HEK293T (cell line): ENCODE results near the gene TTC6.
A peak's percentile ranks its signal among the peaks of the same experiment; 100 is the strongest.

ENCODE experiments used
- CTCF ChIA-PET: fragments of 350-600 bp; formaldehyde crosslinking; extraction: SDS; loops from one replicate; lab custom pipeline; 2021; ENCODE audit warnings: antibody characterized with exemption, inconsistent platforms; lab: Yijun Ruan, JAX
- POLR2A ChIA-PET: fragments of 350-600 bp; formaldehyde crosslinking; extraction: SDS; loops from one replicate; lab custom pipeline; 2020; ENCODE audit warnings: antibody characterized with exemption, inconsistent platforms; lab: Yijun Ruan, JAX
- DNase-seq: peaks from one replicate; pipeline ENCODE4 v3.0.0; 2012; ENCODE audit warnings: mixed read lengths; ENCODE audit errors: extremely low spot score
- ARNT ChIP-seq: fragments of 450-650 bp; IDR thresholded peaks from 2 replicates; pipeline ENCODE4 v1.6.1; 2017; ENCODE audit warnings: mild to moderate bottlenecking
- BHLHE40 ChIP-seq: fragments of 450-650 bp; IDR thresholded peaks from 2 replicates; pipeline ENCODE4 v1.6.1; 2016; ENCODE audit warnings: mild to moderate bottlenecking, moderate library complexity, borderline replicate concordance
- CTBP1 ChIP-seq: fragments of 450-650 bp; IDR thresholded peaks from 2 replicates; pipeline ENCODE4 v1.6.1; 2016; ENCODE audit warnings: borderline replicate concordance
- ELF4 ChIP-seq: fragments of 450-650 bp; IDR thresholded peaks from 2 replicates; pipeline ENCODE4 v1.6.1; 2017; ENCODE audit warnings: antibody characterized with exemption
- FOXA1 ChIP-seq: fragments of 450-650 bp; IDR thresholded peaks from 2 replicates; pipeline ENCODE4 v1.6.1; 2016; ENCODE audit warnings: mild to moderate bottlenecking
- FOXK2 ChIP-seq: fragments of 450-650 bp; IDR thresholded peaks from 2 replicates; pipeline ENCODE4 v1.6.1; 2016; ENCODE audit warnings: mild to moderate bottlenecking
- FOXM1 ChIP-seq: fragments of 450-650 bp; IDR thresholded peaks from 2 replicates; pipeline ENCODE4 v1.6.1; 2017; ENCODE audit warnings: mild to moderate bottlenecking, borderline replicate concordance
- HDGF ChIP-seq: fragments of 450-650 bp; IDR thresholded peaks from 2 replicates; pipeline ENCODE4 v1.6.1; 2017; ENCODE audit warnings: antibody characterized with exemption, borderline replicate concordance
- L3MBTL2 ChIP-seq: fragments of 450-650 bp; conservative IDR thresholded peaks from 2 replicates; pipeline ENCODE4 v1.6.1; 2016; ENCODE audit warnings: mild to moderate bottlenecking
- LEF1 ChIP-seq: fragments of 450-650 bp; IDR thresholded peaks from 2 replicates; pipeline ENCODE4 v1.6.1; 2017; ENCODE audit warnings: mild to moderate bottlenecking, borderline replicate concordance
- NFRKB ChIP-seq: fragments of 450-650 bp; IDR thresholded peaks from 2 replicates; pipeline ENCODE4 v1.6.1; 2016; ENCODE audit warnings: mild to moderate bottlenecking, moderate library complexity
- PKNOX1 ChIP-seq: fragments of 450-650 bp; IDR thresholded peaks from 2 replicates; pipeline ENCODE4 v1.6.1; 2016
- SP1 ChIP-seq: fragments of 450-650 bp; IDR thresholded peaks from 2 replicates; pipeline ENCODE4 v1.6.1; 2017
- SUZ12 ChIP-seq: fragments of 450-650 bp; IDR thresholded peaks from 2 replicates; pipeline ENCODE4 v1.6.1; 2016; ENCODE audit warnings: mild to moderate bottlenecking
- TARDBP ChIP-seq: fragments of 450-650 bp; IDR thresholded peaks from 2 replicates; pipeline ENCODE4 v1.6.1; 2016

The TTC6 gene

GRCh38 chr14:37618498-37619028, 23.1 kb downstream of the TTC6 start:
- no peak for DNase-seq
- POLR2A ChIA-PET, result no interaction called here
- CTCF ChIA-PET, result no interaction called here
- no peak for TF ChIP-seq ELF4
- no peak for TF ChIP-seq LEF1
- no peak for TF ChIP-seq SP1
- no peak for TF ChIP-seq FOXA1
- TF ChIP-seq SUZ12, result no peak
- TF ChIP-seq L3MBTL2, result no peak
- TF ChIP-seq NFRKB, result no peak

- no peak for DNase-seq
- POLR2A ChIA-PET, result no interaction called here
- TF ChIP-seq ARNT (no peak), BHLHE40 (no peak), TARDBP (no peak), PKNOX1 (no peak), HDGF (no peak), L3MBTL2 (no peak), CTBP1 (no peak)
- CTCF ChIA-PET, result no interaction called here
Measured at GRCh38 chr14:37620856-37621255, 25.4 kb downstream of the TTC6 start.

DNA sequence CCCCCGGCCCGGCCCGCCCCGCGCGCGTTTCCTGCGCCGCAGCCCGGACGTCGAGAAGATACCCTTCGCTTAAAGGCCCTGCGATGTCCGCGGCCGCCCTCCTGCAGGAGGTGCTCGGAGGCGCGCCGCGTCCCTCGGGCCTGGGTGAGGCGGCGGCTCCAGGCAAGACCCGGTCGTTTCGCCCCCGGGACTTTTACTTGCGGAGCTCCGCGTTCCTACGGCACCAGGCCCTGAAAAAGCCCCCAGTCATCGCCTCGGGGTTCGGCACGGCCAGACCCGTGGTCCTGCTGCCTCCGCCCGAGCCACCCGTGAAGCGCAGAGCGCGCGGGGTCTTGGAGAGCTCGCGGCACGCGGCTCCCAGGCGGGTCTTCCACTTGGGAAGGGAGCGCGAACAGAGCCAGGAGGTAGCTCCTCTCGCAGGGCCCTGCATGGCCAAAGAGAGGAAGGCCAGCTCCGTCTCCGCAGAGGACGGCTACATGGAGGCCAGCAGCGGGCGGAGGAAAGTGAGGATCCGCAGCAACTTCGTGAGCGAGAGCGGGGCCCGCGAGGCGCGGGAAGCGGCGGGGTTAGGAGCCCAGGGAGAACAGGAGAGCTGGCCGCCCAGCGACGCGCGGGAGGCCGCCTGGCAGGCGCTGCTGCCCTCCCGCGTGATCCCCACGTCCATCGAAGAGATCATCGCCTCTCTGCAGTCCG, 26.9 kb downstream of the TTC6 start:
- ChIA-PET CTCF (no interaction called here), POLR2A (no interaction called here)
- no peak for DNase-seq
- no peak for TF ChIP-seq SUZ12
- TF ChIP-seq L3MBTL2, result no peak
- TF ChIP-seq HDGF, result no peak

DNA sequence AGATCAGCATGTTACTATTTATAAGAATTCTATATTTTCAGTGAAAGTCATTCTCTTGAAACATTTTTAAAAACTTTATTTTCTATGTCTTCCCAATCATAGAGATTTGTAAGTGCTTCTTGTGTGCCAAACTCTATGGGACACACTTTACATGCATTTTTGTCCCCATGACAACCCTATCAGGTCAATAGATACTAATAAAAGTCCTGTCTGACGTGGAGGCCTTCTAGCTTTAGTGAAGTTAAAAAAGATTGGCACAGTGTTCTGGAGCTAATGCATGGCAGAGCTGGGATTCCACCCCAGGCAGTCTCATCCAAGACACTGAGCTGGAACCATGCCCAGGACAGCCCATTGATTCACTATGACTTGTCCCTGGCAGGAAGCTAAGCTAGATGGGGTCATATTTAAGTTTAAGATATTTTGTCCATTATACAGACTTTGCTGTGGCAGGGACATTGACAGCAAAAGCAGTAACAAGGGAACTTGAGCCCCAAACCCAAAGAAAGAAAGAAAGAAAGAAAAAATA, 28.1 kb downstream of the TTC6 start:
- CTCF ChIA-PET, result no interaction called here
- POLR2A ChIA-PET, result no interaction called here
- TF ChIP-seq LEF1 (no peak), NFRKB (no peak), FOXK2 (no peak), CTBP1 (no peak), FOXA1 (no peak), BHLHE40 (no peak), PKNOX1 (no peak)
- DNase-seq, result no peak

GRCh38 chr14:37623971-37624370, 28.5 kb downstream of the TTC6 start:
- no peak for DNase-seq
- ChIA-PET POLR2A (no interaction called here), CTCF (no interaction called here)
- TF ChIP-seq FOXM1, result no peak
- TF ChIP-seq FOXA1, result no peak
- TF ChIP-seq CTBP1, result no peak

GRCh38 chr14:37625597-37626595, 30.5 kb downstream of the TTC6 start:
- POLR2A ChIA-PET, result no interaction called here
- no peak for TF ChIP-seq SP1
- no peak for TF ChIP-seq FOXM1
- no peak for TF ChIP-seq ARNT
- no peak for TF ChIP-seq BHLHE40
- no peak for TF ChIP-seq HDGF
- no peak for TF ChIP-seq TARDBP
- no peak for TF ChIP-seq LEF1
- no peak for DNase-seq

GRCh38 chr14:37637341-37637740, 41.9 kb downstream of the TTC6 start:
- TF ChIP-seq FOXM1 (no peak), L3MBTL2 (peak; percentile 41; the same call in 1 of the 2 replicates)
- ChIA-PET POLR2A (no interaction called here), CTCF (no interaction called here)
- DNase-seq, result no peak

More at GRCh38 chr14:37625597-37626595, 30.5 kb downstream of the TTC6 start:
- CTCF ChIA-PET, result no interaction called here

DNA sequence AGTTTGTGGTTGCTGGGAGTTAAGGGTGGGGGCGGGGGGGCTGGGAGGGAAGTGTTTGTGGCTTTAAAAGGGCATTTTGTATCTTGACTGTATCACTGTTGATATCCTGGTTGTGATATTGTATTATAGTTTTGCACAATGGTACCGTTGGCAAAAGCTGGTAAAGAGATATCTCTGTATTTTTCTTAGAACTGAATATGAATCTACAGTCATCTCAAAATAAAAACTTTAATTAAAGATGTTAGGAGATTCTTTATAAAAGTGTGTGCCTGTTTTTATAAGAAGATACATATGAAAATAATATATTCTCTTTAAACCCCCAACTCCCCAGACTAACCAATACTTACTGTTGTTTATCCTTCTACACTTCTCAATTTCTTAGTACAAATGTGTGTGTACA, 43.2 kb downstream of the TTC6 start:
- ChIA-PET POLR2A (no interaction called here), CTCF (no interaction called here)
- no peak for DNase-seq
- no peak for TF ChIP-seq BHLHE40
- no peak for TF ChIP-seq PKNOX1
- TF ChIP-seq ARNT, result no peak
- TF ChIP-seq FOXA1, result no peak
- TF ChIP-seq L3MBTL2, result no peak
- TF ChIP-seq NFRKB, result no peak
- no peak for TF ChIP-seq SUZ12
- TF ChIP-seq HDGF, result no peak
- TF ChIP-seq LEF1, result no peak
- no peak for TF ChIP-seq SP1
- TF ChIP-seq CTBP1, result no peak
